CD4-positive, alpha-beta T cell (primary cell): Measurements from ENCODE around the gene ZNF681. TPM values are rescaled to one million over a fixed set of nuclear protein-coding genes. Genes with fewer than 3 reads are reported as not detected.
"Not testable (repeated sequence)": the region's sequence is repeated elsewhere in the genome, so short reads cannot be mapped to it uniquely, and the experiment has no call there.

Experiments used
- ATAC-seq: fragments of 200-7000 bp; cut with Tn5 transposase; one replicate; pipeline ENCODE4 v1.10.0; 2022; ENCODE audit warnings: mild to moderate bottlenecking; ENCODE audit not compliant: poor library complexity
- CTCF ChIA-PET: fragments of 350-600 bp; sonication (Branson Sonifier 250); formaldehyde crosslinking; loops from one replicate; lab custom pipeline; 2021; ENCODE audit warnings: antibody characterized with exemption, inconsistent platforms; lab: Charles Lee
- POLR2A ChIA-PET: fragments of 350-600 bp; sonication (Branson Sonifier 250); formaldehyde crosslinking; loops from one replicate; lab custom pipeline; 2021; ENCODE audit warnings: antibody characterized with exemption, inconsistent platforms; lab: Charles Lee
- DNase-seq, 14 experiments: peaks; one replicate each; pipeline ENCODE4 v3.0.0-alpha.2; 2013 to 2020; ENCODE audit warnings: mixed read lengths in 2 of 14
- H3K27ac ChIP-seq, 2 donors: one replicate each; pipeline versions ENCODE4 v1.5.1 to v1.7.0; 2013; ENCODE audit warnings: low read length in 2 of 2, low read depth in 1 of 2, mild to moderate bottlenecking in 1 of 2
- H3K27me3 ChIP-seq, 2 experiments: 1 replicate in 1 of 2; 2 replicates in 1 of 2; pipeline versions ENCODE4 v1.6.1 to v1.7.0; 2013; ENCODE audit warnings: low read length in 2 of 2, control low read depth in 1 of 2, mild to moderate bottlenecking in 1 of 2, moderate library complexity in 1 of 2; ENCODE audit not compliant: insufficient read depth in 2 of 2, control insufficient read depth in 1 of 2
- H3K36me3 ChIP-seq: one replicate; pipeline ENCODE4 v1.6.1; 2013; ENCODE audit warnings: low read length, control low read depth; ENCODE audit not compliant: insufficient read depth
- H3K4me1 ChIP-seq: one replicate; pipeline ENCODE4 v1.6.1; 2013; ENCODE audit warnings: low read length, control low read depth; ENCODE audit not compliant: insufficient read depth
- H3K4me3 ChIP-seq: one replicate; pipeline ENCODE4 v1.5.1; 2013; ENCODE audit warnings: mild to moderate bottlenecking, low read length, moderate library complexity
- H3K9me3 ChIP-seq, 2 experiments: 1 replicate in 1 of 2; 2 replicates in 1 of 2; pipeline versions ENCODE4 v1.6.1 to v1.7.0; 2013; ENCODE audit warnings: low read length in 2 of 2, mild to moderate bottlenecking in 2 of 2, control low read depth in 1 of 2, moderate library complexity in 1 of 2; ENCODE audit not compliant: control insufficient read depth in 1 of 2, insufficient read depth in 1 of 2
- H3K27ac Mint-ChIP-seq: one replicate; pipeline ENCODE4 v1.8.0; 2020; ENCODE audit warnings: mixed read lengths
- H3K27me3 Mint-ChIP-seq: one replicate; pipeline ENCODE4 v1.8.0; 2021; ENCODE audit warnings: mixed read lengths
- H3K36me3 Mint-ChIP-seq: one replicate; pipeline ENCODE4 v1.8.0; 2021; ENCODE audit warnings: low read depth, mixed read lengths
- H3K4me1 Mint-ChIP-seq: one replicate; pipeline ENCODE4 v1.8.0; 2021; ENCODE audit warnings: low read depth, mixed read lengths
- H3K4me3 Mint-ChIP-seq: one replicate; pipeline ENCODE4 v1.8.0; 2020; ENCODE audit warnings: mild to moderate bottlenecking, mixed read lengths
- H3K9me3 Mint-ChIP-seq: one replicate; pipeline ENCODE4 v1.8.0; 2020; ENCODE audit warnings: mixed read lengths
- CTCF ChIP-seq: fragments of 200-600 bp; IDR thresholded peaks from one replicate; pipeline ENCODE4 v1.8.0; 2022; ENCODE audit warnings: antibody characterized with exemption, mild to moderate bottlenecking
- intact Hi-C, 2 experiments: fragments of 100-400 bp; cut with DNase I in 1 of 2; cut with micrococcal nuclease in 1 of 2; formaldehyde crosslinking; loops; one replicate each; pipeline versions ENCODE4 v1.15.1 to v1.9.0; 2023 to 2025; cut with DNase I, micrococcal nuclease
- total RNA-seq, 174 experiments: library from RNA in 2 of 174; stranded (reverse) in 2 of 174; gene quantifications; one replicate each; pipeline ENCODE4 v1.2.3 and lab custom pipeline; 2021 to 2026

ZNF681 gene
- total RNA-seq, 2 experiments from 2014 or later: 1.6 to 2.6 TPM

- Histone ChIP-seq H3K4me3 (no peak overlapping the region), H3K27me3 (no peaks in the 10 kb centered on the region), H3K4me1 (no peaks in the 10 kb centered on the region), H3K36me3 (no peaks in the 10 kb centered on the region), H3K9me3 (no peaks in the 10 kb centered on the region), H3K27ac (no peak overlapping the region)
- Mint-ChIP-seq H3K4me1 (no peaks in the 10 kb centered on the region), H3K27ac (no peak overlapping the region), H3K4me3 (no peak overlapping the region), H3K27me3 (no peaks in the 10 kb centered on the region), H3K36me3 (peaks cover 78% of the 10 kb centered on the region), H3K9me3 (peaks cover 4% of the 10 kb centered on the region)
- no peak for TF ChIP-seq CTCF
- DNase-seq (no peak), ATAC-seq (no peak)
- intact Hi-C loops: no loop called here
- POLR2A ChIA-PET: no interaction called here
- CTCF ChIA-PET: no interaction called here
Measured at GRCh38 chr19:23783636-23784035, 24.9 kb upstream of the ZNF681 start.

- peaks cover 81% of the 10 kb centered on the region for H3K36me3 Mint-ChIP-seq
- no peak for ATAC-seq
- no peaks in the 10 kb centered on the region for H3K27me3 ChIP-seq
- no peaks in the 10 kb centered on the region for H3K4me1 ChIP-seq
- ChIA-PET POLR2A (no interaction called here), CTCF (no interaction called here)
- no peak overlapping the region for H3K27ac ChIP-seq
- H3K4me1 Mint-ChIP-seq: no peaks in the 10 kb centered on the region
- DNase-seq: no peak
- no peak overlapping the region for H3K4me3 Mint-ChIP-seq
- H3K9me3 ChIP-seq: no peaks in the 10 kb centered on the region
- intact Hi-C loops: no loop called here
- H3K36me3 ChIP-seq: no peaks in the 10 kb centered on the region
- no peak for TF ChIP-seq CTCF
- no peak overlapping the region for H3K27ac Mint-ChIP-seq
- no peaks in the 10 kb centered on the region for H3K27me3 Mint-ChIP-seq
- no peak overlapping the region for H3K4me3 ChIP-seq
- peaks cover 4% of the 10 kb centered on the region for H3K9me3 Mint-ChIP-seq
Measured at GRCh38 chr19:23779645-23780044, 21.0 kb upstream of the ZNF681 start.

GRCh38 chr19:23778566-23778965 is 19.9 kb upstream of the ZNF681 start:
- H3K4me1 ChIP-seq: no peaks in the 10 kb centered on the region
- H3K4me1 Mint-ChIP-seq: no peaks in the 10 kb centered on the region
- ATAC-seq: no peak
- H3K36me3 Mint-ChIP-seq: peaks cover 79% of the 10 kb centered on the region
- H3K4me3 ChIP-seq: no peak overlapping the region
- H3K9me3 Mint-ChIP-seq: peaks cover 4% of the 10 kb centered on the region
- no peaks in the 10 kb centered on the region for H3K27me3 Mint-ChIP-seq
- no peaks in the 10 kb centered on the region for H3K27me3 ChIP-seq
- no peaks in the 10 kb centered on the region for H3K9me3 ChIP-seq
- H3K36me3 ChIP-seq: no peaks in the 10 kb centered on the region
- H3K27ac ChIP-seq: no peak overlapping the region
- intact Hi-C loops: no loop called here
- ChIA-PET CTCF (no interaction called here), POLR2A (no interaction called here)
- H3K27ac Mint-ChIP-seq: no peak overlapping the region
- no peak overlapping the region for H3K4me3 Mint-ChIP-seq
- DNase-seq: no peak
- no peak for TF ChIP-seq CTCF

GRCh38 chr19:23778036-23778435 is 19.3 kb upstream of the ZNF681 start:
- H3K27ac Mint-ChIP-seq: peak overlapping the region; percentile 45
- H3K4me1 Mint-ChIP-seq, H3K36me3 ChIP-seq, H3K9me3 ChIP-seq, H3K4me3 Mint-ChIP-seq, H3K27me3 ChIP-seq, H3K9me3 Mint-ChIP-seq, H3K27ac ChIP-seq, CTCF ChIA-PET, H3K4me1 ChIP-seq, ATAC-seq, DNase-seq, H3K27me3 Mint-ChIP-seq, intact Hi-C loops, H3K4me3 ChIP-seq: not testable (repeated sequence)
- POLR2A ChIA-PET: interaction anchor here (0.8 kb wide), 1 partner anchor 20 kb away, joined by 3 read pairs; the partner anchor contains the start of gene ZNF681
- peaks cover 77% of the 10 kb centered on the region for H3K36me3 Mint-ChIP-seq
